K562 (cell line): ENCODE measurements around the gene ZBTB33. TPM values are rescaled to one million over a fixed set of nuclear protein-coding genes. Genes with fewer than 3 reads are reported as not detected.

Source experiments
- ATAC-seq: fragments of 200-7000 bp; cut with Tn5 transposase; 3 replicates; pipeline ENCODE4 v1.9.1; 2020; ENCODE audit warnings: moderate library complexity
- BruUV-seq: library from RNA; stranded (reverse); fragments of 400-500 nt; replicated peaks from 2 replicates; lab custom pipeline; 2021; lab: Mats Ljungman, UMichigan
- CTCF ChIA-PET: fragments of 300-600 bp; formaldehyde crosslinking; extraction: SDS; loops from one replicate; lab custom pipeline; 2021; ENCODE audit warnings: low intra/inter-chr PET ratio; lab: Yijun Ruan, JAX
- POLR2A ChIA-PET: fragments of 300-600, 350-650 bp; sonication (Branson Sonifier 250); formaldehyde crosslinking; extraction: SDS; loops from one replicate; lab custom pipeline; 2021; ENCODE audit warnings: antibody characterized with exemption, inconsistent platforms; lab: Yijun Ruan, JAX
- DNase-seq, 4 experiments: peaks; one replicate each; pipeline versions ENCODE4 v3.0.0 to v3.0.0-alpha.2; 2011 to 2018; ENCODE audit warnings: low spot score in 3 of 4, mixed read lengths in 3 of 4; ENCODE audit errors: extremely low read depth in 1 of 4
- FAIRE-seq: peaks from 2 replicates; lab custom pipeline; 2011; peaks lifted over from hg19 to GRCh38; lab: Jason Lieb, UNC
- H2AFZ ChIP-seq: 2 replicates; pipeline ENCODE4 v1.6.0; 2011; ENCODE audit warnings: low read depth, low read length, control low read depth, inconsistent platforms
- H3K27ac ChIP-seq: fragments of 200-600 bp; 3 replicates; pipeline ENCODE4 v1.8.0; 2011; ENCODE audit warnings: low read depth, mild to moderate bottlenecking, control low read depth, inconsistent platforms, low read length, moderate library complexity, mixed read lengths; ENCODE audit errors: extremely low read depth
- H3K27me3 ChIP-seq, 2 experiments: fragments of 300-600 bp in 1 of 2; 2 replicates in 1 of 2; 3 replicates in 1 of 2; pipeline versions ENCODE4 v1.6.0 to v1.8.0; 2011; ENCODE audit warnings: inconsistent platforms in 2 of 2, low read length in 2 of 2, mild to moderate bottlenecking in 1 of 2, mixed read lengths in 1 of 2, moderate library complexity in 1 of 2; ENCODE audit not compliant: control insufficient read depth in 2 of 2, insufficient read depth in 2 of 2
- H3K36me3 ChIP-seq: fragments of 300-600 bp; 3 replicates; pipeline ENCODE4 v1.8.0; 2011; ENCODE audit warnings: mild to moderate bottlenecking, low read length, inconsistent platforms; ENCODE audit not compliant: control insufficient read depth, insufficient read depth
- H3K4me1 ChIP-seq, 2 experiments: fragments of 200-600 bp in 1 of 2; replicated peaks in 1 of 2; 2 replicates in 1 of 2; 3 replicates in 1 of 2; pipeline versions ENCODE4 v1.5.1 to v1.8.0; 2011; ENCODE audit warnings: inconsistent platforms in 2 of 2, low read length in 2 of 2, mild to moderate bottlenecking in 1 of 2, mixed read lengths in 1 of 2, moderate library complexity in 1 of 2; ENCODE audit not compliant: control insufficient read depth in 2 of 2, insufficient read depth in 2 of 2
- H3K4me2 ChIP-seq: 2 replicates; pipeline ENCODE4 v1.6.1; 2011; ENCODE audit warnings: low read length, control low read depth, inconsistent platforms, mixed read lengths; ENCODE audit not compliant: insufficient read depth
- H3K4me3 ChIP-seq: fragments of 200-600 bp; sonication (generic), shearing (Covaris generic); 2 replicates; pipeline ENCODE4 v1.5.1; 2016; ENCODE audit warnings: control low read depth, inconsistent platforms
- H3K79me2 ChIP-seq: fragments of 200-600 bp; 3 replicates; pipeline ENCODE4 v1.8.0; 2011; ENCODE audit warnings: low read length, inconsistent platforms; ENCODE audit not compliant: control insufficient read depth, insufficient read depth
- H3K9ac ChIP-seq, 2 experiments: 2 replicates each; pipeline versions ENCODE4 v1.6.0 to v1.6.1; 2011; ENCODE audit warnings: low read depth in 2 of 2, low read length in 2 of 2, control low read depth in 1 of 2, inconsistent platforms in 1 of 2, mild to moderate bottlenecking in 1 of 2, mixed read lengths in 1 of 2; ENCODE audit not compliant: insufficient read depth in 1 of 2
- H3K9me1 ChIP-seq: one replicate; pipeline ENCODE4 v1.6.0; 2011; ENCODE audit warnings: inconsistent platforms, mild to moderate bottlenecking, low read length, moderate library complexity; ENCODE audit not compliant: control insufficient read depth, insufficient read depth
- H3K9me3 ChIP-seq: replicated peaks from 2 replicates; pipeline ENCODE4 v1.5.1; 2011; ENCODE audit warnings: low read depth, low read length, inconsistent platforms; ENCODE audit not compliant: control insufficient read depth, insufficient read depth
- H4K20me1 ChIP-seq: replicated peaks from 2 replicates; pipeline ENCODE4 v1.6.1; 2011; ENCODE audit warnings: low read length, inconsistent platforms, mixed read lengths; ENCODE audit not compliant: control insufficient read depth, insufficient read depth
- CHCHD3 ChIP-seq: fragments of 250-450 bp; sonication (Bioruptor Pico); IDR thresholded peaks from 2 replicates; pipeline ENCODE4 v2.1.2; 2022; ENCODE audit warnings: mild to moderate bottlenecking
- CHD4 ChIP-seq: fragments of 200-600 bp; sonication (generic); IDR thresholded peaks from 3 replicates; pipeline ENCODE4 v1.6.1; 2012; ENCODE audit warnings: low read depth, mild to moderate bottlenecking, mixed read lengths, low read length, inconsistent platforms; ENCODE audit not compliant: insufficient read depth, insufficient replicate concordance, poor library complexity, severe bottlenecking
- GABPB1 ChIP-seq: sonication (generic); formaldehyde crosslinking; IDR thresholded peaks from 2 replicates; pipeline ENCODE4 v1.8.0; 2022; ENCODE audit warnings: mild to moderate bottlenecking, missing genetic modification reagents
- L3MBTL2 ChIP-seq: fragments of 450-650 bp; IDR thresholded peaks from 2 replicates; pipeline ENCODE4 v1.6.1; 2016; ENCODE audit warnings: mild to moderate bottlenecking, moderate library complexity
- RBBP5 ChIP-seq: fragments of 200-600 bp; sonication (generic); IDR thresholded peaks from 2 replicates; pipeline ENCODE4 v1.6.1; 2012; ENCODE audit warnings: borderline replicate concordance, mild to moderate bottlenecking, low read length, control low read depth, inconsistent platforms; ENCODE audit not compliant: insufficient read depth, poor library complexity, severe bottlenecking
- SMARCA4 ChIP-seq: fragments of 450-650 bp; IDR thresholded peaks from 2 replicates; pipeline ENCODE4 v1.6.1; 2016
- WGBS: fragments of 100-300 bp; shearing (Covaris generic); methylation state at CpG from one replicate; pipeline ENCODE4 v1.1.6; 2016; ENCODE audit warnings: low coverage, mixed read lengths; ENCODE audit not compliant: insufficient coverage; ENCODE audit errors: missing lambda C conversion rate; 5-methylcytosine and 5-hydroxymethylcytosine counted together
- in situ Hi-C: fragments of 300-500 bp; cut with MboI; formaldehyde crosslinking; loops from 4 replicates; pipeline ENCODE4 v1.15.0; 2018; ENCODE audit warnings: inconsistent platforms, mixed read lengths
- intact Hi-C: fragments of 100-400 bp; cut with micrococcal nuclease; formaldehyde crosslinking; loops from 2 replicates; pipeline ENCODE4 v1.14.2; 2022
- polyA plus RNA-seq, 8 experiments: library from polyadenylated mRNA; depleted of rRNA in 4 of 8; stranded (reverse) in 5 of 8; unstranded in 3 of 8; fragments of >200 nt; fragmentation: Nextera tagmentation in 2 of 8; fragmentation: Illumina TruSeq in 1 of 8; extraction: Ambion mirVana in 2 of 8; extraction: Trizol in 1 of 8; gene quantifications; 2 replicates each; pipeline versions ENCODE4 v1.2.1 to v1.2.3, GENCODE V29; 2011 to 2014; ENCODE audit warnings: inconsistent platforms in 1 of 8, missing spikeins in 1 of 8
- total RNA-seq, 7 experiments: library from RNA; depleted of rRNA in 6 of 7; stranded (reverse); fragments of >200 nt in 6 of 7; fragmentation: Illumina TruSeq in 2 of 7; extraction: Trizol in 2 of 7; gene quantifications; 2 replicates each; pipeline versions ENCODE4 v1.2.1 to v1.2.3, GENCODE V29; 2011 to 2021; ENCODE audit warnings: low replicate concordance in 1 of 7
- TF ChIP-seq, protein P1 (sequence below), 2 experiments: IDR thresholded peaks; 2 replicates each; pipeline ENCODE4 v1.6.1; 2011; ENCODE audit warnings: borderline replicate concordance in 1 of 2, control low read depth in 1 of 2, low read depth in 1 of 2, low read length in 1 of 2, mild to moderate bottlenecking in 1 of 2, mixed read lengths in 1 of 2, moderate library complexity in 1 of 2; ENCODE audit not compliant: insufficient read depth in 1 of 2, insufficient read length in 1 of 2, poor library complexity in 1 of 2, severe bottlenecking in 1 of 2; ENCODE audit errors: extremely low read depth in 1 of 2
- TF ChIP-seq, protein P2 (sequence below): fragments of 250-450 bp; sonication (Bioruptor Pico); IDR thresholded peaks from 2 replicates; pipeline ENCODE4 v1.5.0; 2022; ENCODE audit warnings: mild to moderate bottlenecking
- TF ChIP-seq, protein P3 (sequence below), 2 experiments: IDR thresholded peaks; 2 replicates each; pipeline ENCODE4 v1.6.1; 2012; ENCODE audit warnings: improper control_type of control experiment in 2 of 2, low read depth in 2 of 2, low read length in 2 of 2, borderline replicate concordance in 1 of 2
- TF ChIP-seq, protein P4 (sequence below): sonication (generic); formaldehyde crosslinking; IDR thresholded peaks from 2 replicates; pipeline ENCODE4 v1.8.0; 2022; ENCODE audit warnings: missing genetic modification reagents, mild to moderate bottlenecking, moderate library complexity, borderline replicate concordance

Gene ZBTB33
- total and polyA plus RNA-seq, 9 of the 15 experiments (the other 6 are each of a cell fraction or from before 2014, with no cell fraction given): 5.6 to 29.8 (median 15.6) TPM

DNA sequence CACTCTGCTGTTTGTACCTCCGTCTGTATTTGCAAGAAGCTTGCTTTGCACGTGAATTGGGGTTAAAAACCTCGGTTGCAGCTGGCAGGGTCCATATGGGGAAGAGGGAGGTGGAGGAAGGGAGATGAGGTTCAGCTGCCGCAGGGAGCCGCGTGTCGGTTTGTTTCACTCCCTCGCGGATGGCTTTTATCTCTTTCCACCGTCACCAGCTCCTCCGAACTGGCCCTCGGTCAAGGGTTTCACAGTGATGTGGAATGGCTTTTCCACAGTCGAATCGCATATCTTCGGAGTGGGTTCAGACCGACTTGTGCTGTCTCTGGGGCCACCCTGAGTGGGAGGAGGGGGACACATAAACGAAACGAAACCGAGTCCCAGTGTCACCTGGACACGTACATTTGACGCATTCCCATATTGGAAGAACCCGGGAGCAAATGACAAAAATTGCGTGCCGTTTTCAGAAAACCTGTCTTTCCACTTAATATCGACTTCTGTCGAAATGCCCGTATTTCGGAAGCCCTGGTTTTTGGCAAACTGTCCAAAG, 929 bp downstream of the ZBTB33 start:
- no peaks in the 10 kb centered on the region for H3K27me3 ChIP-seq
- peak; percentile 19 to 75 (median 42) for DNase-seq
- peak overlapping the region; percentile 74 for H2AFZ ChIP-seq
- H3K4me1 ChIP-seq: peaks cover 5 to 6% of the 10 kb centered on the region in 2 experiments; a peak in 2 of 5 replicates
- ChIA-PET CTCF (no interaction called here), POLR2A (interaction anchor here (0.6 to 1.7 kb wide), 3 partner anchors 9 to 271 kb away, joined by 3 to 15 read pairs (median 3); no protein-coding TSS in a partner anchor)
- H3K4me2 ChIP-seq: peak overlapping the region; percentile 85
- peak; percentile 89 for FAIRE-seq
- intact Hi-C loops: loop anchor here (5.0 kb wide), 1 partner anchor 51 kb away; no protein-coding TSS in a partner anchor
- peak overlapping the region; percentile 87 to 97 for H3K9ac ChIP-seq
- BruUV-seq: TSS peak; percentile 65
- peak overlapping the region; percentile 91 for H3K27ac ChIP-seq
- H3K4me3 ChIP-seq: peak overlapping the region; percentile 77
- H3K9me3 ChIP-seq: no peaks in the 10 kb centered on the region
- H3K9me1 ChIP-seq: no peaks in the 10 kb centered on the region
- ATAC-seq: peak; percentile 66
- WGBS: 1% methylated on average over 18 of the region's 28 CpGs
- peaks cover 41% of the 10 kb centered on the region for H3K36me3 ChIP-seq
- peaks cover 42% of the 10 kb centered on the region for H3K79me2 ChIP-seq
- in situ Hi-C loops: no loop called here
- no peaks in the 10 kb centered on the region; the same call in 1 of the 2 replicates for H4K20me1 ChIP-seq
- peak; percentile 66 for TF ChIP-seq RBBP5
- no peak for TF ChIP-seq CHCHD3
- TF ChIP-seq GABPB1 (CRISPR knock-in tag): 0 out of 2 replicates have a peak, but pooled peaks have one; percentile 1
- TF ChIP-seq, protein P1, sequence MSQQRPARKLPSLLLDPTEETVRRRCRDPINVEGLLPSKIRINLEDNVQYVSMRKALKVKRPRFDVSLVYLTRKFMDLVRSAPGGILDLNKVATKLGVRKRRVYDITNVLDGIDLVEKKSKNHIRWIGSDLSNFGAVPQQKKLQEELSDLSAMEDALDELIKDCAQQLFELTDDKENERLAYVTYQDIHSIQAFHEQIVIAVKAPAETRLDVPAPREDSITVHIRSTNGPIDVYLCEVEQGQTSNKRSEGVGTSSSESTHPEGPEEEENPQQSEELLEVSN (IDR thresholded peaks at IDR 0.05; ENCODE audit: borderline replicate concordance in 1 of 2, extremely low read depth in 1 of 2, insufficient read depth in 1 of 2, insufficient read length in 1 of 2, low read depth in 1 of 2, low read length in 1 of 2, poor library complexity in 1 of 2, severe bottlenecking in 1 of 2): peak in 1 of 2 experiments; percentile 72
- TF ChIP-seq CHD4: no peak
- TF ChIP-seq, protein P2, sequence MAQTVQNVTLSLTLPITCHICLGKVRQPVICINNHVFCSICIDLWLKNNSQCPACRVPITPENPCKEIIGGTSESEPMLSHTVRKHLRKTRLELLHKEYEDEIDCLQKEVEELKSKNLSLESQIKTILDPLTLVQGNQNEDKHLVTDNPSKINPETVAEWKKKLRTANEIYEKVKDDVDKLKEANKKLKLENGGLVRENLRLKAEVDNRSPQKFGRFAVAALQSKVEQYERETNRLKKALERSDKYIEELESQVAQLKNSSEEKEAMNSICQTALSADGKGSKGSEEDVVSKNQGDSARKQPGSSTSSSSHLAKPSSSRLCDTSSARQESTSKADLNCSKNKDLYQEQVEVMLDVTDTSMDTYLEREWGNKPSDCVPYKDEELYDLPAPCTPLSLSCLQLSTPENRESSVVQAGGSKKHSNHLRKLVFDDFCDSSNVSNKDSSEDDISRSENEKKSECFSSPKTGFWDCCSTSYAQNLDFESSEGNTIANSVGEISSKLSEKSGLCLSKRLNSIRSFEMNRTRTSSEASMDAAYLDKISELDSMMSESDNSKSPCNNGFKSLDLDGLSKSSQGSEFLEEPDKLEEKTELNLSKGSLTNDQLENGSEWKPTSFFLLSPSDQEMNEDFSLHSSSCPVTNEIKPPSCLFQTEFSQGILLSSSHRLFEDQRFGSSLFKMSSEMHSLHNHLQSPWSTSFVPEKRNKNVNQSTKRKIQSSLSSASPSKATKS (CRISPR knock-in tag): no peak
- TF ChIP-seq, protein P3, sequence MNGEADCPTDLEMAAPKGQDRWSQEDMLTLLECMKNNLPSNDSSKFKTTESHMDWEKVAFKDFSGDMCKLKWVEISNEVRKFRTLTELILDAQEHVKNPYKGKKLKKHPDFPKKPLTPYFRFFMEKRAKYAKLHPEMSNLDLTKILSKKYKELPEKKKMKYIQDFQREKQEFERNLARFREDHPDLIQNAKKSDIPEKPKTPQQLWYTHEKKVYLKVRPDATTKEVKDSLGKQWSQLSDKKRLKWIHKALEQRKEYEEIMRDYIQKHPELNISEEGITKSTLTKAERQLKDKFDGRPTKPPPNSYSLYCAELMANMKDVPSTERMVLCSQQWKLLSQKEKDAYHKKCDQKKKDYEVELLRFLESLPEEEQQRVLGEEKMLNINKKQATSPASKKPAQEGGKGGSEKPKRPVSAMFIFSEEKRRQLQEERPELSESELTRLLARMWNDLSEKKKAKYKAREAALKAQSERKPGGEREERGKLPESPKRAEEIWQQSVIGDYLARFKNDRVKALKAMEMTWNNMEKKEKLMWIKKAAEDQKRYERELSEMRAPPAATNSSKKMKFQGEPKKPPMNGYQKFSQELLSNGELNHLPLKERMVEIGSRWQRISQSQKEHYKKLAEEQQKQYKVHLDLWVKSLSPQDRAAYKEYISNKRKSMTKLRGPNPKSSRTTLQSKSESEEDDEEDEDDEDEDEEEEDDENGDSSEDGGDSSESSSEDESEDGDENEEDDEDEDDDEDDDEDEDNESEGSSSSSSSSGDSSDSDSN (IDR thresholded peaks at IDR 0.05; ENCODE audit: borderline replicate concordance in 1 of 2, low read depth in 2 of 2, low read length in 2 of 2): 0 out of 4 replicates have a peak, but pooled peaks of 1 of the 2 experiments have one; percentile 28
- TF ChIP-seq, protein P4, sequence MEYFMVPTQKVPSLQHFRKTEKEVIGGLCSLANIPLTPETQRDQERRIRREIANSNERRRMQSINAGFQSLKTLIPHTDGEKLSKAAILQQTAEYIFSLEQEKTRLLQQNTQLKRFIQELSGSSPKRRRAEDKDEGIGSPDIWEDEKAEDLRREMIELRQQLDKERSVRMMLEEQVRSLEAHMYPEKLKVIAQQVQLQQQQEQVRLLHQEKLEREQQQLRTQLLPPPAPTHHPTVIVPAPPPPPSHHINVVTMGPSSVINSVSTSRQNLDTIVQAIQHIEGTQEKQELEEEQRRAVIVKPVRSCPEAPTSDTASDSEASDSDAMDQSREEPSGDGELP (CRISPR knock-in tag): peak; percentile 38; the same call in 1 of the 2 replicates
- peak; percentile 47 for TF ChIP-seq L3MBTL2
- TF ChIP-seq SMARCA4: 0 out of 2 replicates have a peak, but pooled peaks have one; percentile 16
